ENCODE data around the gene COL4A6.

The COL4A6 gene

DNA sequence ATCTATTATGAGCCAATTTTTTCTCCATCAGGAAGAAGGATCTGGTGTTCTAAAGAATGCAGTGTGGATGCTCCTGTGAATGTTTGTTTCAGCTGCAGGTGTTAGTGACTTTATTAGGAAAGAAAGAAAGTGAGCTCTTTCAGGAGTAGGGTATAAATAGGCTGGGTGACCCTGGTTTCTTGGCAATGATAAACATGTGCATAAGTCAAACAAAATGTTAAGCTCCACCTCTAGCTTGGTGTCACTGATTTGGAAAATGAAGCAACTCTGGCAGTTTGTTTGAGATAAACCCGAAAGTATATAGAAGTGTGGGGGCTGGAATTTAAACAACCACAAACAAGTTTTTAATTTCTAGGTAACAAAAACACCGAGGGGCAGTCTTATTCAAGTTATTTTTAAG is 152.3 kb downstream of the COL4A6 start:
- no peak for TF ChIP-seq CTCF (IDR thresholded peaks at IDR 0.05; ENCODE audit: low read depth, low read length)
- no peak for DNase-seq (ENCODE audit: low read depth in 2 of 2)
- no peak overlapping the region for H3K4me3 ChIP-seq (replicated peaks in 1 of 2; ENCODE audit: low read depth in 2 of 2, low read length in 2 of 2)

GRCh38 chrX:108285356-108285755 is 152.9 kb downstream of the COL4A6 start:
- DNase-seq (ENCODE audit: low read depth in 2 of 2): no peak
- no peak overlapping the region for H3K4me3 ChIP-seq (replicated peaks in 1 of 2; ENCODE audit: low read depth in 2 of 2, low read length in 2 of 2)
- no peak for TF ChIP-seq CTCF (IDR thresholded peaks at IDR 0.05; ENCODE audit: low read depth, low read length)

- no peak for TF ChIP-seq CTCF (IDR thresholded peaks at IDR 0.05; ENCODE audit: low read depth, low read length)
- no peak for DNase-seq (ENCODE audit: low read depth in 2 of 2)
- no peak overlapping the region for H3K4me3 ChIP-seq (replicated peaks in 1 of 2; ENCODE audit: low read depth in 2 of 2, low read length in 2 of 2)
Measured at GRCh38 chrX:108275732-108276131, 162.5 kb downstream of the COL4A6 start.

DNA sequence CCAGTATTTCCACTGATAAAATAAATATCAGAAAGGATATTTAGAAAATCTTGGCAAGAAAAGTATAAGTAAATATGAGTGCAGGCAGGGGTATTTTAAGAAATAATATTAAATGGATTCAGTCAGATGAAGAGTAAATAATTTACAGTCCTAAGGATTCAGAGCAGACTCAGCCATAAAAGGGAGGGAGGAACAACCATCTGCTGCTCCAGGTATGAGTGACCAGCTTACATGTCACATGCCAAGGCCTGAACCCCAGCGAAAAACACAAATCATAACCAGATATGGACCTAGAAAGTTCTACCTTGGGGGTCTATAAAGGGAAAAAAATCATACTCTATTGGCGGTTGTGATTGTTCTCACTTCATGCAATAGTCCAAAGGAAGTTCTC is 166.8 kb downstream of the COL4A6 start:
- DNase-seq (ENCODE audit: low read depth in 2 of 2): no peak
- no peak for TF ChIP-seq CTCF (IDR thresholded peaks at IDR 0.05; ENCODE audit: low read depth, low read length)
- H3K4me3 ChIP-seq (replicated peaks in 1 of 2; ENCODE audit: low read depth in 2 of 2, low read length in 2 of 2): no peak overlapping the region

GRCh38 chrX:108270739-108271396 is 167.4 kb downstream of the COL4A6 start:
- no peak for TF ChIP-seq CTCF (IDR thresholded peaks at IDR 0.05; ENCODE audit: low read depth, low read length)
- H3K4me3 ChIP-seq (replicated peaks in 1 of 2; ENCODE audit: low read depth in 2 of 2, low read length in 2 of 2): no peak overlapping the region
- peak; percentile 5 to 27 for DNase-seq (ENCODE audit: low read depth in 2 of 2)

GRCh38 chrX:108270280-108270679 is 167.9 kb downstream of the COL4A6 start:
- no peak overlapping the region for H3K4me3 ChIP-seq (replicated peaks in 1 of 2; ENCODE audit: low read depth in 2 of 2, low read length in 2 of 2)
- DNase-seq (ENCODE audit: low read depth in 2 of 2): no peak
- no peak for TF ChIP-seq CTCF (IDR thresholded peaks at IDR 0.05; ENCODE audit: low read depth, low read length)

Data from cardiac fibroblast (primary cell).